Measurements from ENCODE around the gene MYH14. TPM values are rescaled to one million over a fixed set of nuclear protein-coding genes. Genes with fewer than 3 reads are reported as not detected.

Gene MYH14
- total and polyA plus RNA-seq, 9 donors = 11.3 to 49.7 (median 32.9) TPM

- peaks cover 72% of the 10 kb centered on the region for H3K27me3 ChIP-seq (ENCODE audit: control insufficient read depth, insufficient read depth, low read length)
- DNase-seq = no peak
- H3K4me1 ChIP-seq (ENCODE audit: control insufficient read depth, insufficient read depth, low read length) = no peaks in the 10 kb centered on the region
- H3K27ac ChIP-seq (ENCODE audit: low read length) = no peak overlapping the region
- H3K36me3 ChIP-seq (ENCODE audit: control insufficient read depth, insufficient read depth, low read length) = no peaks in the 10 kb centered on the region
- no peak overlapping the region for H3K4me3 ChIP-seq (ENCODE audit: low read length)
- H3K9me3 ChIP-seq (replicated peaks; ENCODE audit: control insufficient read depth, low read depth, low read length) = no peaks in the 10 kb centered on the region
- 0% methylated on average over 8 of the region's 20 CpGs for WGBS (ENCODE audit: insufficient coverage)
Measured at GRCh38 chr19:50313812-50314536, 110.6 kb downstream of the MYH14 start.

DNA sequence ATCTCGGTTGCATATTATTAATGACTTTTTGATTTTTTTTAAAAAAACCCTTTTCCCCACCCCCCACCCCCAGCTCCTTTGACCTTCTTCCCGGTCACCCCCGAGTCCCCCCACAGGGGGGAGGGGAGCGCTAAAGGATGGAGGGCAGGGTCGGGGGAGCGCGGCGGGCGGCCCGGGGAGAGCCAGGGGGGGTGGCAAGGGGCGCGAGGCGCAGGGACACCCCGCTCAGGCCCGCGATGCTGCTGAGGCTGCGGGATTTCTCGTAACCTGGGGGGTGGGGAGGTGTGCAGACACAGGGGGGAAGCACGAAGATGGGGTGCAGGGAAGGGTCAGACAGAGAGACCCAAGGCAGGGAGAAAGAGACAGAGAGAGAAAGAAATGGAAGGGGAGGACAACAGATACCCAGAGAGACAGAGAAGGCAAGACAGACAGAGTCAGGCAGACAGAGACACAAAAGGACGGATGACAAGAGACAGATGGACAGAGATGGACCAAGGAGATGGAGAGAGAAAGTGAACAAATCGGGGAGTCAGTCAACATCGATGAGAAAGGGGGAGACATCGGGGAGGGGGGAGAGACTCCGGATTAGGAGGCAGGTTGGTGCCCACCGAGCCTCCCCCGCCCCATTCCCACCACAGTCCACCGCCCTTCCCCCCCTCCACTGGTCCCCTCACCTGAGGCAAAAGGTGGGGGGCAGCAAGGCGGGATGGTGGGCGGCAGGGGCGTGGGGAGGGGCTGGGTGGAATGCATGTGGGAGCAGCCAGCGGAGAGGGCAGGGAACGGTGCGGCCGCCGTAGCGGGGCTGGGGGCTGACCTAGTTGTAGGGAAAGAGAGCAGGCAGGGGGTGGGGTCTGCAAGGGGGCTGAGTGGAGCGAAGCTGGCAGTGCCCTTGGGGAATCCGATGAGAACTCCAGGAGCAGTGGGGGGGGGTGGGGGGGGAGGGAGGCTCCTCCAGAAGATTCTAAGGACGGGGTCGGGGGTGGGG lies 111.6 kb downstream of the MYH14 start:
- Histone ChIP-seq H3K4me1 (ENCODE audit: control insufficient read depth, insufficient read depth, low read length) (no peaks in the 10 kb centered on the region), H3K27me3 (ENCODE audit: control insufficient read depth, insufficient read depth, low read length) (peaks cover 69% of the 10 kb centered on the region), H3K9me3 (replicated peaks; ENCODE audit: control insufficient read depth, low read depth, low read length) (no peaks in the 10 kb centered on the region), H3K4me3 (ENCODE audit: low read length) (no peak overlapping the region), H3K36me3 (ENCODE audit: control insufficient read depth, insufficient read depth, low read length) (no peaks in the 10 kb centered on the region), H3K27ac (ENCODE audit: low read length) (no peak overlapping the region)
- no peak for DNase-seq
- under 1% methylated on average over 22 of the region's 40 CpGs for WGBS (ENCODE audit: insufficient coverage)

DNA sequence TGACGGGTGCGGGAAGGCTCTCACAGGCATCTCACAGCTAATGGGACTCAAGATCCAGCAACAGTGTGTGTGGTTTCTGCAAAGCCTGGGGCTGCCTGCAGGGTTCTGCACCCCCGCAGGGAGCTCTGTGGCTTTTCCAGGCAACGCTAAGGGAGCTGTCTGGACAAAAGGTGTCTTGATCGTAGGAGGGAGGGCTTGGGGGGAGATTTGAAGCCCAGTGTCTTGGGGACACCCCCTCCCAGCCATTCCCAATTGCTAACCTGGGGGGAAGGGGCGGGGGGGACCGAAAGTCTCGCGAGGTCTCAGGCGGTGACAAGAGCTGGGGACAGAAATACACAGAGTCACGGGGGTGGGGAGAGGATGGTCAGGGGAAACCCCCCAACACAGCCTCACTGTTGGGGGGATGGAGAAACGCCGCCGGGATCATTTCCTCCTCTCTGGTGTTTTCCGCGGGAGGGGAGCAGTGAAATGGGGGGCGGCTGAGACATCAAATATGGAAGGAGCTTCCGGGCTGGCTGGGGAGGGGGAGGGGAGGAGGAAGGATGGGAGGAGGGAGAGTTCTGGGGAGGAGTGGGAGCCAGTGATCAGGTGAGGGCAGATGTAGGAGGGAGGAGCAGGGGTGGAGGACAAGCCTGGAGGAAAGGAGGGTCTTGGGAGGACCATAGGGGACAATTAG lies 112.5 kb downstream of the MYH14 start:
- Histone ChIP-seq H3K4me1 (ENCODE audit: control insufficient read depth, insufficient read depth, low read length) (no peaks in the 10 kb centered on the region), H3K9me3 (replicated peaks; ENCODE audit: control insufficient read depth, low read depth, low read length) (no peaks in the 10 kb centered on the region), H3K27ac (ENCODE audit: low read length) (no peak overlapping the region), H3K36me3 (ENCODE audit: control insufficient read depth, insufficient read depth, low read length) (no peaks in the 10 kb centered on the region), H3K27me3 (ENCODE audit: control insufficient read depth, insufficient read depth, low read length) (peaks cover 66% of the 10 kb centered on the region), H3K4me3 (ENCODE audit: low read length) (no peak overlapping the region)
- WGBS (ENCODE audit: insufficient coverage) = 0% methylated on average over 4 of the region's 18 CpGs
- no peak for DNase-seq

- 74% methylated on average over 4 of the region's 4 CpGs for WGBS (ENCODE audit: insufficient coverage)
- Histone ChIP-seq H3K4me1 (ENCODE audit: control insufficient read depth, insufficient read depth, low read length) (no peaks in the 10 kb centered on the region), H3K9me3 (replicated peaks; ENCODE audit: control insufficient read depth, low read depth, low read length) (no peaks in the 10 kb centered on the region), H3K27ac (ENCODE audit: low read length) (no peak overlapping the region), H3K36me3 (ENCODE audit: control insufficient read depth, insufficient read depth, low read length) (no peaks in the 10 kb centered on the region), H3K27me3 (ENCODE audit: control insufficient read depth, insufficient read depth, low read length) (peaks cover 54% of the 10 kb centered on the region), H3K4me3 (ENCODE audit: low read length) (no peak overlapping the region)
- DNase-seq = no peak
Measured at GRCh38 chr19:50317115-50317514, 113.7 kb downstream of the MYH14 start.

GRCh38 chr19:50318438-50318837 lies 115.0 kb downstream of the MYH14 start:
- Histone ChIP-seq H3K36me3 (ENCODE audit: control insufficient read depth, insufficient read depth, low read length) (no peaks in the 10 kb centered on the region), H3K4me1 (ENCODE audit: control insufficient read depth, insufficient read depth, low read length) (no peaks in the 10 kb centered on the region), H3K27ac (ENCODE audit: low read length) (no peak overlapping the region), H3K4me3 (ENCODE audit: low read length) (no peak overlapping the region), H3K27me3 (ENCODE audit: control insufficient read depth, insufficient read depth, low read length) (peaks cover 41% of the 10 kb centered on the region), H3K9me3 (replicated peaks; ENCODE audit: control insufficient read depth, low read depth, low read length) (no peaks in the 10 kb centered on the region)
- DNase-seq = no peak
- 76% methylated on average over 7 of the region's 8 CpGs for WGBS (ENCODE audit: insufficient coverage)

DNA sequence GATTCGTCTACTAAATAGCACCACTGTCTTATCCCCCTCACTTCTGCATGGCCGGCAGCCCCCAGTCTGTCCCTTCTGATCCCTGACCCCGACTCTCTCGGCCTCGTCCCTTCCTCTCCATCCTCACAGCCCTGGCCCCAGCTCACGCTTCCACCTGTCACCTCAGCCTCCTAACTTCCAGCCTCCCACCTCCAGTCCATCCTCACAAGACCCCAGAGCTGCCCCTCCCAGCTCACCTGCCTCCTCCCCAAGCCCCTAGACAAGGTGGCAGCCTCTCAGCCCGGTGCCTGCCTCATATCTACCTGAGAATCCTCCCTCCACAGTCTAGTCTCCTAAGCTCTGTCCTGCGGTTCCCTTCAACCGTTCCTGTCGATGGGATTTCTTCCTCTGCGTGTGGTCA lies 115.7 kb downstream of the MYH14 start:
- H3K27ac ChIP-seq (ENCODE audit: low read length) = no peak overlapping the region
- WGBS (ENCODE audit: insufficient coverage) = 76% methylated on average over 10 of the region's 11 CpGs
- H3K9me3 ChIP-seq (replicated peaks; ENCODE audit: control insufficient read depth, low read depth, low read length) = no peaks in the 10 kb centered on the region
- H3K36me3 ChIP-seq (ENCODE audit: control insufficient read depth, insufficient read depth, low read length) = no peaks in the 10 kb centered on the region
- no peaks in the 10 kb centered on the region for H3K4me1 ChIP-seq (ENCODE audit: control insufficient read depth, insufficient read depth, low read length)
- DNase-seq = no peak
- no peak overlapping the region for H3K4me3 ChIP-seq (ENCODE audit: low read length)
- H3K27me3 ChIP-seq (ENCODE audit: control insufficient read depth, insufficient read depth, low read length) = peaks cover 34% of the 10 kb centered on the region

DNA sequence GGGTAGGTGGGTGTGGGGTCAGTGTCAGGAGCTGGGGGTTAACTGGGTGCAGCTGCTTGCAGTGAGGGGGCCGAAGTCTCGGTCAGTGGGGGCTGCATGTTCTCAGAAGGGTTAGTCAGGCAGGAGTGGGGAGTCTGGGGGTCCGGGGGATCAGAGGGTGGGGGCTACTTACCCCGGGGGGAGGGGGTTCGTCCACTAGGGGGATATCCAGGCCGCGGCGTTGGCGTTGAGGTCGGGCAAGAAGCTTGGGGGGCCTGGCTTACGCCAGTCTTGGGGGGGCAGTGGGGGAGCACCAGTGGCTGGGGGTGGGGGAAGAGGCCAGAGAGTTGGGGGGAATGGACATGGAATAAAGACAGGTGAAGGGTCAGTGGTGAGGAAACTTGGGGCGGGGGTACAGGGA lies 116.6 kb downstream of the MYH14 start:
- WGBS (ENCODE audit: insufficient coverage) = 74% methylated on average over 3 of the region's 12 CpGs
- Histone ChIP-seq H3K36me3 (ENCODE audit: control insufficient read depth, insufficient read depth, low read length) (no peaks in the 10 kb centered on the region), H3K27ac (ENCODE audit: low read length) (no peak overlapping the region), H3K4me1 (ENCODE audit: control insufficient read depth, insufficient read depth, low read length) (no peaks in the 10 kb centered on the region), H3K27me3 (ENCODE audit: control insufficient read depth, insufficient read depth, low read length) (peaks cover 25% of the 10 kb centered on the region), H3K4me3 (ENCODE audit: low read length) (no peak overlapping the region), H3K9me3 (replicated peaks; ENCODE audit: control insufficient read depth, low read depth, low read length) (no peaks in the 10 kb centered on the region)
- DNase-seq = no peak

GRCh38 chr19:50320596-50320995 lies 117.2 kb downstream of the MYH14 start:
- WGBS (ENCODE audit: insufficient coverage) = 88% methylated on average over 20 of the region's 20 CpGs
- no peak for DNase-seq
- Histone ChIP-seq H3K27ac (ENCODE audit: low read length) (no peak overlapping the region), H3K27me3 (ENCODE audit: control insufficient read depth, insufficient read depth, low read length) (peaks cover 20% of the 10 kb centered on the region), H3K4me3 (ENCODE audit: low read length) (no peak overlapping the region), H3K4me1 (ENCODE audit: control insufficient read depth, insufficient read depth, low read length) (peaks cover 3% of the 10 kb centered on the region), H3K36me3 (ENCODE audit: control insufficient read depth, insufficient read depth, low read length) (no peaks in the 10 kb centered on the region), H3K9me3 (replicated peaks; ENCODE audit: control insufficient read depth, low read depth, low read length) (no peaks in the 10 kb centered on the region)

DNA sequence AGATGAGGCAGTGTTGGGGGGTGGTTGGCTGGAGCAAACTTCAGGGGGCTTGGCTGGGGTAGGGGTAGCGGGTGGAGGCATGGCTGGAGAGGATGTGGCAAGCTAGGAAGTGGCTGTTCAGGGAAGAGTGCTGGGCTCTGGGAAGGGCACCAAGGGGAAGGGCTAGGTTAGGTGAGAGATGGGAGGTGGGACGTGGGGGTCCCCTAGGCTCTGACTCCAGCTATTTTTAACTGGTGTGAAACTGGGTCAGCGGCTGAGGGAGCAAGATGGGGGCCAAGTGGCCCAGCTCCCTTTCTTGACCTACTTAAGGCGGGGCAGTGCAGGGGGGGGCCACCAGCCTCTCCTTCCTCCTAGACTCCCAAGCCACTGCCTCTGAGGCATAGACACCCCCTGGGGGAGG lies 118.4 kb downstream of the MYH14 start:
- WGBS (ENCODE audit: insufficient coverage) = 86% methylated on average over 4 of the region's 4 CpGs
- H3K9me3 ChIP-seq (replicated peaks; ENCODE audit: control insufficient read depth, low read depth, low read length) = no peaks in the 10 kb centered on the region
- H3K27me3 ChIP-seq (ENCODE audit: control insufficient read depth, insufficient read depth, low read length) = peaks cover 21% of the 10 kb centered on the region
- no peak overlapping the region for H3K4me3 ChIP-seq (ENCODE audit: low read length)
- DNase-seq = no peak
- no peak overlapping the region for H3K27ac ChIP-seq (ENCODE audit: low read length)
- no peaks in the 10 kb centered on the region for H3K36me3 ChIP-seq (ENCODE audit: control insufficient read depth, insufficient read depth, low read length)
- peaks cover 8% of the 10 kb centered on the region for H3K4me1 ChIP-seq (ENCODE audit: control insufficient read depth, insufficient read depth, low read length)

GRCh38 chr19:50322234-50322633 lies 118.8 kb downstream of the MYH14 start:
- Histone ChIP-seq H3K4me3 (ENCODE audit: low read length) (no peak overlapping the region), H3K4me1 (ENCODE audit: control insufficient read depth, insufficient read depth, low read length) (peaks cover 8% of the 10 kb centered on the region), H3K27ac (ENCODE audit: low read length) (no peak overlapping the region), H3K9me3 (replicated peaks; ENCODE audit: control insufficient read depth, low read depth, low read length) (no peaks in the 10 kb centered on the region), H3K27me3 (ENCODE audit: control insufficient read depth, insufficient read depth, low read length) (peaks cover 23% of the 10 kb centered on the region), H3K36me3 (ENCODE audit: control insufficient read depth, insufficient read depth, low read length) (no peaks in the 10 kb centered on the region)
- DNase-seq = no peak
- WGBS (ENCODE audit: insufficient coverage) = 81% methylated on average over 9 of the region's 12 CpGs
